SU-DHL-6 (cell line): ENCODE data around the gene NRL.
A peak's percentile ranks its signal among the peaks of the same experiment; 100 is the strongest.

Source experiments
- H2AFZ ChIP-seq: fragments of 200-600 bp; sonication (generic); 2 replicates; pipeline ENCODE4 v1.6.1; 2014; ENCODE audit warnings: low read depth, mild to moderate bottlenecking, moderate library complexity, mixed read lengths, antibody characterized with exemption, low read length; ENCODE audit not compliant: severe bottlenecking
- H3F3A ChIP-seq: fragments of 200-600 bp; shearing (Covaris generic); 2 replicates; pipeline ENCODE4 v1.6.0; 2016; ENCODE audit warnings: antibody characterized with exemption, mild to moderate bottlenecking; ENCODE audit not compliant: insufficient read depth
- H3K27ac ChIP-seq: fragments of 200-600 bp; sonication (generic); 2 replicates; pipeline ENCODE4 v1.5.1; 2016; ENCODE audit warnings: low read depth, mild to moderate bottlenecking, low read length, moderate library complexity, mixed read lengths
- H3K27me3 ChIP-seq: fragments of 200-600 bp; sonication (generic), shearing (Covaris generic); 2 replicates; pipeline ENCODE4 v1.6.0; 2014; ENCODE audit warnings: mild to moderate bottlenecking, low read length
- H3K36me3 ChIP-seq: fragments of 200-600 bp; sonication (generic); 2 replicates; pipeline ENCODE4 v1.6.1; 2014; ENCODE audit warnings: mild to moderate bottlenecking, low read length, mixed read lengths
- H3K4me2 ChIP-seq: fragments of 300-600, 200-600 bp; shearing (Covaris generic), sonication (generic); 2 replicates; pipeline ENCODE4 v1.6.0; 2014; ENCODE audit warnings: low read length, low read depth, mild to moderate bottlenecking; ENCODE audit not compliant: poor library complexity, severe bottlenecking
- H3K4me3 ChIP-seq: fragments of 200-600 bp; sonication (generic); 2 replicates; pipeline ENCODE4 v1.5.1; 2014; ENCODE audit warnings: antibody characterized with exemption, low read length, mild to moderate bottlenecking, mixed read lengths; ENCODE audit not compliant: insufficient read depth, poor library complexity, severe bottlenecking
- H3K79me2 ChIP-seq: fragments of 200-600 bp; sonication (generic); 2 replicates; pipeline ENCODE4 v1.6.1; 2014; ENCODE audit warnings: mild to moderate bottlenecking, low read length, moderate library complexity; ENCODE audit not compliant: insufficient read depth
- H3K9ac ChIP-seq: fragments of 200-600 bp; sonication (generic); 2 replicates; pipeline ENCODE4 v1.7.0; 2014; ENCODE audit warnings: mild to moderate bottlenecking, low read length
- H3K9me2 ChIP-seq: fragments of 200-600 bp; sonication (generic); replicated peaks from 2 replicates; pipeline ENCODE4 v1.6.1; 2014; ENCODE audit warnings: low read length; ENCODE audit not compliant: insufficient read depth
- H3K9me3 ChIP-seq: fragments of 200-600 bp; sonication (generic); 2 replicates; pipeline ENCODE4 v1.6.1; 2014; ENCODE audit warnings: low read length, mixed read lengths; ENCODE audit not compliant: insufficient read depth
- H4K20me1 ChIP-seq: fragments of 200-600 bp; sonication (generic); 2 replicates; pipeline ENCODE4 v1.6.1; 2014; ENCODE audit warnings: low read depth, mild to moderate bottlenecking, antibody characterized with exemption, low read length, moderate library complexity, mixed read lengths
- EZH2phosphoT487 ChIP-seq: fragments of 200-600 bp; sonication (generic), shearing (Covaris generic); conservative IDR thresholded peaks from 2 replicates; pipeline ENCODE4 v1.6.1; 2018; ENCODE audit warnings: mild to moderate bottlenecking, antibody characterized with exemption, low read length, moderate library complexity, mixed read lengths
- TF ChIP-seq, protein P1 (sequence below): fragments of 200-600 bp; sonication (generic); IDR thresholded peaks from one replicate; pipeline ENCODE4 v1.5.1; 2017; ENCODE audit warnings: antibody characterized with exemption, mild to moderate bottlenecking, low read length, moderate library complexity; ENCODE audit not compliant: insufficient read depth, poor library complexity, severe bottlenecking

The NRL gene

DNA sequence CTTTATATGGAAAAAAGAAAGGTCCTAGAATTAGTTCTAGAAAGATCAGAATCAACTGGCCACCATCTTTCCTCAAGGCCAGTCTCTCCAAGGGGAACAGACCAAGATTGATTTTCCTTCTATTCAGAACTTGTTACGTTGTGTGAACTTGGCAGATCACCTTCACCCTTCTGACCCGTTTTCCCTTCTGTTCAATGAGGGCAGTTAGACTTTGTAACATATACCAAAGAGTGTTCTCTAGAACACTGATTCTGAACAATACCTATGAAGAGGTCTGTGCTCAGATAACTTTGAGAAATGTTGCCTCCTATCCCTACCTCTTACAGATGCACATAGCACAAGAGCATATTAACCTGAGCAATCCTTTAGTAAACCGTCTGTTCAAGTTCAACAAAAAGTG lies 31.3 kb downstream of the NRL start:
- H3K4me2 ChIP-seq: no peak overlapping the region

DNA sequence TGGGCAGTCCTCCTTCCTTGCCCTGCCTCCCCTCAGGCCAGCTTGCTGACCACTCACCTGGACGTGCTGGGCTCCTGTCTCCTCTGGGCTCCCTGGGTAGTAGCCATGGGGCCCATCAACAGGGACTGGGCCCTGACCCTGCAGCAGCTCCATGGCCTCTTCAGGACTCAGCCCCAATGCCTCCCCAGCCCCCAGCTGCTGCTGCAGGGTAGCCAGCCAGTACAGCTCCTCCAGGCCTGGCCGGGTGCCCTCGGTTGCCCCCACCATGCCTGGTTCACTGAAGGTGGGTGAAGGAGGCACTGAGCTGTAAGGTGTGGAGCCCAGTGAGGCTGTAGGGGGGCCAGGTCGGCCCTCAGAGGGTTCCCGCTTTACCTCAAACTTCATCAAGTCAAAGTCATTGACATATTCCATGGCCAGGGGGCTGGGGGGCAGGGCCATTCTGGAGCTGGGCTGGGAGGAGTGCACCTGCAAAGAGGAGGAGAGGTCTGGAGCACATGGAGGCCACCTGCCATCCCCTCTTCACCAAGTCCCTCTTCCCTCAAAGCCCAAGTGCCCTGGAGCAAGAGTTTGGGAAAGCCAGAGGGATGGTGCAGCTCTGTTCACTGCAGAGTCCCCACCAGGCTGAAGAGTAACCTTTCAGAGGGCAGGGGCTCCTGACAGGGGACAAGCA lies 32.2 kb downstream of the NRL start:
- H3K4me3 ChIP-seq: no peak overlapping the region
- H3K9me3 ChIP-seq: no peaks in the 10 kb centered on the region
- no peak overlapping the region for H2AFZ ChIP-seq
- no peaks in the 10 kb centered on the region for H3K27me3 ChIP-seq
- H3K4me2 ChIP-seq: no peak overlapping the region
- no peaks in the 10 kb centered on the region for H3K9me2 ChIP-seq
- H3K27ac ChIP-seq: no peak overlapping the region
- no peaks in the 10 kb centered on the region for H3K36me3 ChIP-seq
- H4K20me1 ChIP-seq: no peaks in the 10 kb centered on the region
- H3K9ac ChIP-seq: no peak overlapping the region
- H3F3A ChIP-seq: 0 out of 2 replicates have a peak, but pooled peaks cover 3% of the 10 kb centered on the region
- TF ChIP-seq, protein P1, sequence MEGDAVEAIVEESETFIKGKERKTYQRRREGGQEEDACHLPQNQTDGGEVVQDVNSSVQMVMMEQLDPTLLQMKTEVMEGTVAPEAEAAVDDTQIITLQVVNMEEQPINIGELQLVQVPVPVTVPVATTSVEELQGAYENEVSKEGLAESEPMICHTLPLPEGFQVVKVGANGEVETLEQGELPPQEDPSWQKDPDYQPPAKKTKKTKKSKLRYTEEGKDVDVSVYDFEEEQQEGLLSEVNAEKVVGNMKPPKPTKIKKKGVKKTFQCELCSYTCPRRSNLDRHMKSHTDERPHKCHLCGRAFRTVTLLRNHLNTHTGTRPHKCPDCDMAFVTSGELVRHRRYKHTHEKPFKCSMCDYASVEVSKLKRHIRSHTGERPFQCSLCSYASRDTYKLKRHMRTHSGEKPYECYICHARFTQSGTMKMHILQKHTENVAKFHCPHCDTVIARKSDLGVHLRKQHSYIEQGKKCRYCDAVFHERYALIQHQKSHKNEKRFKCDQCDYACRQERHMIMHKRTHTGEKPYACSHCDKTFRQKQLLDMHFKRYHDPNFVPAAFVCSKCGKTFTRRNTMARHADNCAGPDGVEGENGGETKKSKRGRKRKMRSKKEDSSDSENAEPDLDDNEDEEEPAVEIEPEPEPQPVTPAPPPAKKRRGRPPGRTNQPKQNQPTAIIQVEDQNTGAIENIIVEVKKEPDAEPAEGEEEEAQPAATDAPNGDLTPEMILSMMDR: no peak
- TF ChIP-seq EZH2phosphoT487: no peak
- H3K79me2 ChIP-seq: no peaks in the 10 kb centered on the region

More for the DNA sequence above, 31.3 kb downstream of the NRL start:
- no peak for TF ChIP-seq EZH2phosphoT487
- TF ChIP-seq, protein P1: no peak
- Histone ChIP-seq H3K27ac (no peak overlapping the region), H3K27me3 (no peaks in the 10 kb centered on the region), H3F3A (0 out of 2 replicates have a peak, but pooled peaks cover 3% of the 10 kb centered on the region), H3K9ac (no peak overlapping the region), H4K20me1 (no peaks in the 10 kb centered on the region), H3K79me2 (no peaks in the 10 kb centered on the region), H3K4me3 (no peak overlapping the region), H3K9me3 (no peaks in the 10 kb centered on the region), H3K36me3 (no peaks in the 10 kb centered on the region), H2AFZ (no peak overlapping the region), H3K9me2 (no peaks in the 10 kb centered on the region)

DNA sequence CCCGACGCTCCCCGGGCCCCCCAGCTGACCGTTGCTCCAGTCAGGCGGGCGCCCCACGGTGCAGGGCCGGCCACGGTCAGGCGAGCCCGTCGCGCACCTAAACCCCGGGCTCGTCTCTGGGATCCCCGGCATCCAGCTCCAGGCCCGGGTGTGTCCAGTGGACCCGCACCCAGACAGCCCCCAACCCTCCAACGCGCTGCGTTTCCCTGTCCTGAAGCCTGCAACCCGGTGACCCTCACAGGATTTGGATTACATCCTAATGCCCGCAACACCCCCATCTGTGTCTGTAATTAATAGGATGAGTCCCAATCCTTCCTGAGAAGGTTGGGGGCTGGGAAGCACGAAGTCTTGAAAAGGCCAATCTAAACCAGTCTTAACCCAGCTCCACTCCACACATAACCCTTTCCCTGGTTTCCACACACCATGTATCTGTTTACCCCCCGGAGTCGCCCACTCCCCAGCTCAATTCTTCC lies 33.0 kb downstream of the NRL start:
- peak overlapping the region; percentile 37 for H2AFZ ChIP-seq
- no peaks in the 10 kb centered on the region for H3K9me2 ChIP-seq
- no peak overlapping the region for H3K27ac ChIP-seq
- no peak for TF ChIP-seq EZH2phosphoT487
- TF ChIP-seq, protein P1: no peak
- H3K4me3 ChIP-seq: peak overlapping the region; percentile 57
- 0 out of 2 replicates have a peak, but pooled peaks cover 3% of the 10 kb centered on the region for H3F3A ChIP-seq
- H3K79me2 ChIP-seq: no peaks in the 10 kb centered on the region
- peak overlapping the region; percentile 69 for H3K9ac ChIP-seq
- H3K4me2 ChIP-seq: peak overlapping the region; percentile 80
- H3K36me3 ChIP-seq: no peaks in the 10 kb centered on the region
- H3K27me3 ChIP-seq: no peaks in the 10 kb centered on the region
- H3K9me3 ChIP-seq: no peaks in the 10 kb centered on the region
- no peaks in the 10 kb centered on the region for H4K20me1 ChIP-seq
